Activated T-cell treated with anti-CD3 and anti-CD28 coated beads, Interleukin-2, amount 50 U/mL, for 72 hours (primary cell): Measurements from ENCODE around the gene TBXA2R. TPM values are rescaled to one million over a fixed set of nuclear protein-coding genes. Genes with fewer than 3 reads are reported as not detected.
"Not testable (repeated sequence)": the region's sequence is repeated elsewhere in the genome, so short reads cannot be mapped to it uniquely, and the experiment has no call there.

Experiments used
- ATAC-seq, 2 donors: fragments of 150-1000 bp; cut with Tn5 transposase; replicated peaks in 1 of 2; 2 replicates each; pipeline ENCODE4 v1.10.0; 2021; ENCODE audit warnings: moderate library complexity in 2 of 2, mild to moderate bottlenecking in 1 of 2
- DNase-seq, 2 donors: peaks; one replicate each; pipeline ENCODE4 v3.0.0; 2021 to 2022; ENCODE audit warnings: mixed read lengths in 1 of 2
- H3K27ac Mint-ChIP-seq: one replicate; pipeline ENCODE4 v1.8.0; 2022; ENCODE audit warnings: mild to moderate bottlenecking, moderate library complexity, mixed read lengths
- H3K27me3 Mint-ChIP-seq: one replicate; pipeline ENCODE4 v1.8.0; 2022; ENCODE audit warnings: low read depth, mixed read lengths
- H3K36me3 Mint-ChIP-seq, 2 donors: one replicate each; pipeline ENCODE4 v1.8.0; 2022; ENCODE audit warnings: mixed read lengths in 2 of 2, mild to moderate bottlenecking in 1 of 2; ENCODE audit not compliant: insufficient read depth in 2 of 2
- H3K4me1 Mint-ChIP-seq: one replicate; pipeline ENCODE4 v1.8.0; 2022; ENCODE audit warnings: low read depth, mixed read lengths
- H3K4me3 Mint-ChIP-seq, 2 donors: one replicate each; pipeline ENCODE4 v1.8.0; 2022; ENCODE audit warnings: mild to moderate bottlenecking in 2 of 2, mixed read lengths in 2 of 2, moderate library complexity in 2 of 2
- H3K9me3 Mint-ChIP-seq, 2 donors: one replicate each; pipeline ENCODE4 v1.8.0; 2022; ENCODE audit warnings: mixed read lengths in 2 of 2
- total RNA-seq, 2 donors: library from RNA; stranded (reverse); gene quantifications; one replicate each; pipeline ENCODE4 v1.2.3, GENCODE V29; 2022

Gene TBXA2R
- total RNA-seq, 2 donors from 2014 or later = 1.5 to 2.9 TPM

- H3K36me3 Mint-ChIP-seq, H3K27me3 Mint-ChIP-seq: not testable (repeated sequence)
- peak overlapping the region in 1 of 2 donors; percentile 29 for H3K4me3 Mint-ChIP-seq
Measured at GRCh38 chr19:3584036-3584802, 22.5 kb downstream of the TBXA2R start.

GRCh38 chr19:3581792-3582191, 24.9 kb downstream of the TBXA2R start:
- not testable (repeated sequence) for H3K27me3 Mint-ChIP-seq, DNase-seq, H3K36me3 Mint-ChIP-seq, H3K9me3 Mint-ChIP-seq, H3K27ac Mint-ChIP-seq, H3K4me3 Mint-ChIP-seq, H3K4me1 Mint-ChIP-seq, ATAC-seq

More at GRCh38 chr19:3584036-3584802, 22.5 kb downstream of the TBXA2R start:
- H3K4me1 Mint-ChIP-seq, DNase-seq, H3K27ac Mint-ChIP-seq, ATAC-seq, H3K9me3 Mint-ChIP-seq: not testable (repeated sequence)

GRCh38 chr19:3580156-3580934, 26.3 kb downstream of the TBXA2R start:
- Mint-ChIP-seq H3K27me3 (no peaks in the 10 kb centered on the region), H3K4me3 (no peak overlapping the region)

DNA sequence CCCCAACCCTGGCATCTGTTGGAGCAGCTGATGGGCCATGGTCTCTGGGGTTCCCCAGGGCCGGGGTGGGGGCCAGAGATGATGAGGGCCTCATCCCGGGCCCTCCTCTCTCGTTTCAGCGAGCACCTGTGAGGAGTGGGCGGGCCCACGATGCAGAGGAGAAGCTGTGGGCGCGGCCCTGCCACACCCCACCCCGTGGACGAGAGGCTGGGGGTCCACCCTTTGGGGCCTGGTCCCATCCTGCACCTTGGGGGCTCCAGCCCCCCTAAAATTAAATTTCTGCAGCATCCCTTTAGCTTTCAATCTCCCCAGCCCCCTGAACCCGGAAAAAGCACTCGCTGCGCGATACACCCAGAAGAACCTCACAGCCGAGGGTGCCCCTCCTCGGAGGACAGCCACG, 28.3 kb downstream of the TBXA2R start:
- DNase-seq (no peak), ATAC-seq (no peak)
- H3K4me3 Mint-ChIP-seq = no peak overlapping the region
- peaks cover 4% of the 10 kb centered on the region for H3K4me1 Mint-ChIP-seq
- H3K36me3 Mint-ChIP-seq = peaks cover 2 to 4% of the 10 kb centered on the region in 2 donors
- no peak overlapping the region for H3K27ac Mint-ChIP-seq
- H3K9me3 Mint-ChIP-seq = no peaks in the 10 kb centered on the region
- H3K27me3 Mint-ChIP-seq = no peaks in the 10 kb centered on the region

More at GRCh38 chr19:3580156-3580934, 26.3 kb downstream of the TBXA2R start:
- ATAC-seq (no peak), DNase-seq (no peak)
- no peaks in the 10 kb centered on the region for H3K9me3 Mint-ChIP-seq
- H3K27ac Mint-ChIP-seq = no peak overlapping the region
- H3K36me3 Mint-ChIP-seq = peaks cover 0 to 2% of the 10 kb centered on the region in 2 donors
- no peaks in the 10 kb centered on the region for H3K4me1 Mint-ChIP-seq

DNA sequence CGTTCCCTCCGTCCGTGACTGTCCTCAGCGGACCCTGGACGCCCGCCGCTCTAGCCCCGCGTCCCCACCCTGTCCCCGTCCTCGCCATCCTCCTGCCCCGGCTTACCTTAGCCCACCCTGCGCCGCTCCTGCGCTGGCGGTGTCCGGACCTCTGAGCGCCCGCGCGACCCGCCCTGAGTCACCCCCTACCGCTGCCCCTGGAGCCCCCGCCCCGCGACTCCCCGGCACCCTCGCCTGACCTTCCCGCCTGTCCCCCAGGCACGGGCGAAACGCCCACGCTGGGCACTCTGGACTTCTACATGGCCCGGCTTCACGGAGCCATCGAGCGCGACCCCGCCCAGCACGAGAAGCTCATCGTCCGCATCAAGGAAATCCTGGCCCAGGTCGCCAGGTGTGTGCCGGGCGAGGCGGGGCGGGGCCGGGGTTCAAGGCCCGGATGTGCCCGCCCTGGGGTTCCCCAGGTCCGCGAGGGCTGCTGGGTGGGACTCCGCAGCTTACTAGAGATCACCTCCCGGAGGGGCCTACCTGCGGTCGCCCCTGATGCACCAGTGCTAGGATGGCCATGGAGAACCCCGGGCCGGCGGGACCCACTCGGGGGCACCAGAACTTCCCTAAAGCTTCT, 28.8 kb downstream of the TBXA2R start:
- Mint-ChIP-seq H3K4me3 (no peak overlapping the region), H3K4me1 (peaks cover 4% of the 10 kb centered on the region), H3K27ac (no peak overlapping the region), H3K27me3 (no peaks in the 10 kb centered on the region), H3K36me3 (peaks cover 2 to 4% of the 10 kb centered on the region in 2 donors), H3K9me3 (no peaks in the 10 kb centered on the region)
- ATAC-seq (no peak), DNase-seq (no peak)

DNA sequence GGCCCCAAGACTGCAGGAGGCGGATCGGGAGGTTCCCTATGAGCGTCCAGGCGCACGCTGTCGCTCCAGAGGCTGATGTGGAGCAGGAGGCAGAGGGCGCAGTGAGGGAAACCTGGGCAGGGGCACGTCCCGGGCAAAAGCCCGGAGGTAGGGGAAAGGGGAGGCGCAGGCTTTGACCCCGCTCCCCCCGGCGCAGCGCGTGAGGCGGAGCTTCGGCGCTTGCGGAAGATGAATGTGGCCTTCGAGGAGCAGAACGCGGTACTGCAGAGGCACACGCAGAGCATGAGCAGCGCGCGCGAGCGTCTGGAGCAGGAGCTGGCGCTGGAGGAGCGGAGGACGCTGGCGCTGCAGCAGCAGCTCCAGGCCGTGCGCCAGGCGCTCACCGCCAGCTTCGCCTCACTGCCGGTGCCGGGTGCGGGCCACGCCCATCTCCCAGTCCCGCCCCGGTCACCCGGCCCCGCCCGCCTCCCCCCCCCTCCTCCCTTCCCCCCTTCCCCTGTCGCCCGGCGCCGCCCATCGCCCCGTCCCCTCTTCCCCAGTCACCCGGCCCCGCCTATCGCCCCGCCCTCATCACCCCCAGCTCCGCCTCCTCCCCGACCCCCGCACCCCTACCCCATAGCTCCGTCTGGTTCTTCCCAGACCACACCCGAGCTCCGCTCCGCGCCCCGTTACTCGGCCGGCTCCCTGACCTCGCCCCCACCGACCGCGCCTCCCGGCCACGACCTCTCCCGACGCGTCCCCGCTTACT, 29.8 kb downstream of the TBXA2R start:
- no peak for ATAC-seq
- H3K9me3 Mint-ChIP-seq = no peaks in the 10 kb centered on the region
- no peak overlapping the region for H3K4me3 Mint-ChIP-seq
- H3K27ac Mint-ChIP-seq = no peak overlapping the region
- DNase-seq = no peak
- peaks cover 2 to 4% of the 10 kb centered on the region in 2 donors for H3K36me3 Mint-ChIP-seq
- no peaks in the 10 kb centered on the region for H3K27me3 Mint-ChIP-seq
- peaks cover 10% of the 10 kb centered on the region for H3K4me1 Mint-ChIP-seq

GRCh38 chr19:3575949-3576673, 30.6 kb downstream of the TBXA2R start:
- Mint-ChIP-seq H3K27me3 (no peaks in the 10 kb centered on the region), H3K27ac (no peak overlapping the region), H3K36me3 (peaks cover 2 to 4% of the 10 kb centered on the region in 2 donors), H3K4me1 (peaks cover 16% of the 10 kb centered on the region), H3K4me3 (no peak overlapping the region), H3K9me3 (no peaks in the 10 kb centered on the region)
- DNase-seq = no peak
- ATAC-seq = no peak

DNA sequence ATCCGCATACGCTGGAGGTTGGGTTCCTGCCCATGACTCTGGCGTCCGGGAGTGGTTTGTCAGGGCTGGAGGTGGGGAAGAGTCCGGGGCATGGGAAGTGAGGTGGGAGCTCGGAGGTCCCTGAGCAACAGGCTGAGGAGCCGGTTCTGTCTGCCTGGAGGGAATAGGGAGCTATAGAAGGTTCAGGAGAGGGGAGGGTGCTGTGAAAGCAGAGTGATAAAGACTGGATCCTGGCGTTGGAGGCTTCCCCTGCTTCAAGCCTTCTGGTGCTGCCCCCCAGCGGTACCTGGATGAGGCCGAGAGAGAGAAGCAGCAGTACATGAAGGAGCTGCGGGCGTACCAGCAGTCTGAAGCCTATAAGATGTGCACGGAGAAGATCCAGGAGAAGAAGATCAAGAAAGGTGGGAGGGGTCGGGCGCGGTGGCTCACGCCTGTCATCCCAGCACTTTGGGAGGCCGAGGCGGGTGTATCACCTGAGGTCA, 31.4 kb downstream of the TBXA2R start:
- H3K4me3 Mint-ChIP-seq = no peak overlapping the region
- H3K9me3 Mint-ChIP-seq = no peaks in the 10 kb centered on the region
- no peak for ATAC-seq
- DNase-seq = peak in 1 of 2 donors; percentile 19
- peaks cover 2 to 4% of the 10 kb centered on the region in 2 donors for H3K36me3 Mint-ChIP-seq
- no peaks in the 10 kb centered on the region for H3K27me3 Mint-ChIP-seq
- peaks cover 21% of the 10 kb centered on the region for H3K4me1 Mint-ChIP-seq
- H3K27ac Mint-ChIP-seq = no peak overlapping the region

- Mint-ChIP-seq H3K27me3 (no peaks in the 10 kb centered on the region), H3K4me3 (peak overlapping the region; percentile 78 to 84)
- ATAC-seq = peak; percentile 47 to 49
Measured at GRCh38 chr19:3573858-3574637, 32.6 kb downstream of the TBXA2R start.

GRCh38 chr19:3573162-3573857, 33.4 kb downstream of the TBXA2R start:
- peak overlapping the region; percentile 42 for H3K27ac Mint-ChIP-seq
- ATAC-seq (peak; percentile 15 to 26), DNase-seq (peak; percentile 46 to 51)
- H3K4me1 Mint-ChIP-seq = peaks cover 21% of the 10 kb centered on the region
- H3K9me3 Mint-ChIP-seq = no peaks in the 10 kb centered on the region
- peaks cover 2 to 4% of the 10 kb centered on the region in 2 donors for H3K36me3 Mint-ChIP-seq
- H3K27me3 Mint-ChIP-seq = no peaks in the 10 kb centered on the region
- H3K4me3 Mint-ChIP-seq = peak overlapping the region; percentile 78 to 84

More at GRCh38 chr19:3573858-3574637, 32.6 kb downstream of the TBXA2R start:
- Mint-ChIP-seq H3K27ac (no peak overlapping the region), H3K4me1 (peaks cover 21% of the 10 kb centered on the region), H3K36me3 (peaks cover 2 to 4% of the 10 kb centered on the region in 2 donors), H3K9me3 (no peaks in the 10 kb centered on the region)
- peak; percentile 95 to 96 for DNase-seq

DNA sequence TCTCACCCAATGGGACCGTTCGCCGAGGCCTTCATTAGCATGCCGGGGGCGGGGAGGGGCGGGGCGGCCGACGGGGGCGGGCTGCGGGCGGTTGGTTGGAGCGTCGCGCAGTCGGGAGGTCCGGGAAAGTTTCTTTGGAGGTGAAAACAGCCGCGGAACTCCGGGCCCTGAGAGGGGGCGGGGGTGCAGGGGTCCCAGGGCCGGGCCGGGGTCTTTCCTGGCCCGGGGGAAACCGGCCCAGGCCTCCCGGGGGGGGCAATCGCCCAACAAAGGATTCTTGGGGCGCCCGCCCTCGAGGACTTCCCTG, 33.9 kb downstream of the TBXA2R start, which contains the start of gene HMG20B:
Gene HMG20B (plus strand): TSS at position 90 of the 307 bp plus-strand sequence. CDS start 366 bp downstream, outside the sequence.
- no peaks in the 10 kb centered on the region for H3K9me3 Mint-ChIP-seq

More for the DNA sequence above, 33.9 kb downstream of the TBXA2R start, which contains the start of gene HMG20B:
- peaks cover 2 to 4% of the 10 kb centered on the region in 2 donors for H3K36me3 Mint-ChIP-seq
- DNase-seq = no peak
- peak within 1 kb of the TSS; percentile 42 for H3K27ac Mint-ChIP-seq
- H3K27me3 Mint-ChIP-seq = no peaks in the 10 kb centered on the region
- ATAC-seq = no peak
- H3K4me1 Mint-ChIP-seq = peaks cover 21% of the 10 kb centered on the region
- H3K4me3 Mint-ChIP-seq = peak within 1 kb of the TSS; percentile 84 to 88
